GM21723 (cell line): Measurements from ENCODE around the gene DAND5.

Experiments
- ATAC-seq: cut with Tn5 transposase; IDR thresholded peaks from one replicate; pipeline ENCODE4 v1.9.1; 2021; ENCODE audit warnings: mild to moderate bottlenecking, moderate library complexity; ENCODE audit not compliant: unreplicated experiment

The DAND5 gene

DNA sequence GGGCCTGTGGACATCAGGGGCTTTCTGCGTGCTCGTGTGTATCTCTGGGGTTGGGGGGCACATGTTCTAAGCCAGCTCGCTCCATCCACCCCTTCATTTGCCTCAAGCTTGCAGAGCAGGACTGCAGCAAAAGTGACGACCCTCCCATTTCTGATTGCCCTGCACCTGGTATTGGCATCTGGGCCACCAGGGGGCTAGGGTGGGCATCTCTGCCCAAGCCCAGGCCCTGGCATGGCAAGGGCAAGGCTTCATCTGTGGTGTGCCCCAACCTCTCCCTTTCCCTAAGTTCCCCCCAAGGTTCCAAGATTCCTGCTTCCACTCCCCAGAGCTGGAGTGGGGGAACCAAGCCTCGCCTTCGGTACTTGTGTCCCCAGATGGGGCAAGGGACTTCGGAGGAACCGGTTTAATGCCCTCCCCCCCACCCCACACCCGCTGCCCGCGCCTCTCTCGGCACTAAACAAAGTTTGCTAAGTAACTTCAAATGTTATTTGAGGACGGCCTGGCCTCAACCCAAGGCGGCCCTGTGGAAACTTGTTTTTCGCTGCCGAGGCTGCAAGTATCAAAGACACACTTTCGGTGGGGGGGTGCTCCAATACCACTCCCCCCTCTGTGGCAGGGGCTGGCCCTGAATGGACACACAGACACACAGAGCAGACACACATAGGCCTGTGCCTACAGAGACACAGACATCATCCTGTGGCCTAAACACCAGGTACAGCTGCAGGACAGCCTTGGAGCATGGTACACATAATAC is 38.1 kb downstream of the DAND5 start:
- no peak for ATAC-seq

DNA sequence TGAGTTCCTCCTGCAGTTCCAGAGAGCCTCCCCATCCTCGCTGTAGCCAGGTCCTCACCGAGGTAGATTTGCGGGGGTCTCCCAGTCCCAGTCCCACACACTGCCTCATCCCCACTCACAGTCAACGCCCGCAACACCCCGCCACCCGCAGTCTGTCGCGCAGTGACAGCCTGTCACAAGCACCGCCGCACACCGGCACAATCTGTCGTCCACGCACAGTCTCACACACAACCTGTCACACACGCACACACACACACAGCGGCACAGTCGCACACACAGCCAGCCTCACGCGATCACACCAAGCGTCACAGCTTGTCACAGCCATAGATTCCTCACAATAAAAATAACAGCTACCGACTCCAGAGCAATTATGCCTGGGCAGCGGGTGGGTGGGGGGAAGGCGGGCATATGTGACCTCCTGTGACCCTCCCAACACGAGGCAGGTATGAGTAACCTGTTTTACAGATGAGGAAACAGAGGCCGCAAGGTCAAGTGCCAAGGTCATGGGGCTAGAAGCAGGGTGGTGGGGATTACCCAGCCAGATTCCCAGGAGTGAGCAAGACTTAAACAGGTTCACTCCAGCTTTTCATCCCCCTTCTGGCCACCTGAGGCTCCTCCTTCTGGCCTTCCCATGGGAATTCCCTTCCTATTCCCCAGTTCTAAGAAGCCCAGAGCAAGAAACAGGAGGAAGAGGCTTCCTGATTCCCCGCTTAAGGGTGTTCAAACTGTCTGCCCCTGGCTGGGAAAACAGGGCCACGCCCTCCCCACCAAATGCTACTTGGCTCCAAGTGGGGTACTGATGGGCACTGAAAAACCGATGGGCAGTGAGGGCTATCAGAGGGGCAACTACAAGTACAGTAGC is 39.8 kb downstream of the DAND5 start:
- no peak for ATAC-seq

DNA sequence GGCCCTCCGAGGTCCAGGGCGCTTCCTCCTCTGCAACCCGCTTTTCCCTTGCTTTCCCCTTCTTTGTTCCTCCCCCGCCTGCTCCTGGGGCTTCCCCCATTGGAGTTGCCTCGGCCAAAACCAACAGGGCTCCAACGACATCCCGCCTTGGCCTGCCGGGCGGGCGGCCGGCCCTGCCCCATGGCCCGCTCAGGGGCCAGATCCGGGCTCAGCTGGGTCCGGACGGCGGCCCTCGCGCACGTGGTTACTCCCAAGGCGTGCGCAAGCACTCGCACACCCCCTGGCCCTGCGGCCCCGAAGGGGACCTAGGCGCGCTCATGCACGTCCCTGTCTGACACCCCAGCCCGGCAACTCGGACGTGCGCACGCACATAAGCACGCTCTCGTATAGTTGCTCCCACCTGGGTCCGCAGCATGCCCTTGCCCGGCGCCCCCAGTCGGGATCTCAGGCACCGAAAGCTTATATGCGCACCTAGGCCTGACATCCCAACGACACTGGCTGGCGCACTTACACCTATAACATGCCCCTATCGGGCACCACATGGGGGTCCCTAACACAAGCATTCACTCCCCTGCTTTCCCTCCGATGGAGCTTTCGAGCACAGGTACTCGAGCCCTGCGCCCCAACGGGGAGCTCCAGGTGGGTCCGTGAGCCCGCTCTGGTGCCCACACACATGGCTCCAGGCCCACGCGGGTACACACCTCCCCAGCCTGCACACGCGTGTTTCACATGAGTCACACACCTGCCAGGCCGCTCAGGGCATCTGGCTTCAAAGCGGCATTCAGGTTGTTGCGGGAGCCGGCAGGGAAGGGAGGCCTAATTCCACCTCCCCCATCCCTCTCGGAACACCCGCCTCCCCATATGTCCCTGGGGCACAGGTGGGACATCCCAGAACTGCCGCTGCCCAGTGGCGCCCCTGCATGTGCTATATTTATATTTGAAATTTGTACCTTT is 40.9 kb downstream of the DAND5 start:
- no peak for ATAC-seq

DNA sequence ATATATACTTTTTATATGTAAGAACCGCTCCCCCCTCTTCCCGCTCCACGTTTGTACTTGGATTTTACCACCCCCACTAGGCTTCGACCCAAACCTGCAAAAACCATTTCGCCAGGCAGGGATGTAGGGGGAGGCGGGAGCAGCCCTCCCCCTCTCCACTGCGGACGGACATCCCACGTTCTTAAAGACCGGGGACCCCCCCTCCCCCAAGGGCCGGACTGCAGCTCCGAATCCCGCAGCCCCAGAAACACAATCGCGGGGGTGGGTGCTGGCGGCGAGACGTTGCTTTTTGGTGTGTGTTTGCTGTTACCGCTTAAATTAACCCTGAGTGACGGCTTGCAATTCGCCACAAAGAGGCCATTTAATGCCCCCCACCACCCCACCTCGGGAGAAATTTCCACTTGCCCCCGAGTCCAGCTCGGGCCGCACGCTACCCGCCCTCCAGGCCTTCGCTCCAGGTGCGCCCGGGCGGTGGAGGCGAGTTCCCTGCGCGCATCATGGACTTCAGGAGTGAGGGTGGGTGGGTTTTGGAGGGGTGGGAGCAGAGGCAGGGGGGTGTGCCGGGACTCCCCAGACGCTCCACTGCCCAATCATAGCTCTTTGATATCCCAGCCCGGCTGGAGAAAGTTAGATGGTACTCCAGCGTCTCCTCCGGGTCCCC is 41.7 kb downstream of the DAND5 start:
- no peak for ATAC-seq

DNA sequence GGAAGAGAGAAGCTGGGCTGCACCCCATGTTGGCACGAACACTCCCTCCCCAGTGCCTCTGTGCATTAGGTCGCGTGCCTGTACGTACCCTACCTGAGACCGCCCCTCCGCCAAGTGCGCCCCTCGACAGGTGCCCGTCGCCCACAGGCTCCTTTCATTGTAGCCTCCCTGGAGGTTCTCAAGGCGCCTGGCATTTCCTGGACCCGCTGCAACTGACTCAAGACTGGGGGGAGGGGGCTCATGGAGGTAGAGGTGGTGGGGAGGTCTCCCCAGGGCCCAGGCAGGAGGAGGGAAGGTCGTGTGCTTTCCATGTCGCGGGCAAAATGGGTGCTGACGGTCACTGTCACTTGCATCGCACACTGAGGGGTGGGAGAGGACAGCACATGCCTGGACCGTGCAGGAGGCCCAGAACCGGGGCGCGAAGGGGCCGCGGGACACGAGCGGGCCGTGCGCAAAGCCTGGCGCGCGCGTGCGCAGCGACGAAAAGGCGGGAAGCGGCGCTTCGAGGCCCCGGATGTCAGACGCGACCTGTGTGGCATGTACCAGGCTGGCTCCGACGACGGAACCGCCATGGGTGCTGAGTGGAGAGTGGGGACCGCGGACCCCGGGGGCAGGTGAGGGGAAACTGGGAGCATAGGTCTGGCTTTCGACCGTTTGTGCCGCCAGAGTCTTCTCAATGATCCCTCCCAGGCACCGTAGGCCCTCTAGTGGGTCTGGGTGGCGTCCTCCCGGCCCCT is 42.4 kb downstream of the DAND5 start:
- ATAC-seq, result no peak

DNA sequence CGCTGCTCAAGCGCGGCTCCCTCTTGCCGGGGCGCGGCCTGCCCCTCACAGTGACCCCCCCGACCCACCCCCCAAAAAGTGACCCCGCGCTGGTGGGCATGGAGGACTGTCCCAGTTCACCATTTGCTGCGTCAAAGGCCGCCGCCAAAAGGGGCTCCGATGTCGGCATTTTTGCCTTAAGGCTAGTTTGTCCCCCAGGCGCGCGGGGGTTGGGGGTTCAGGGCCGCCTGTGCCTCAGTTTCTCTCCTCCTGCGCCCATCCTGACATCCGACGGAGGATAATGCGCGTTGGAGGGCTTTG is 43.0 kb downstream of the DAND5 start:
- no peak for ATAC-seq

DNA sequence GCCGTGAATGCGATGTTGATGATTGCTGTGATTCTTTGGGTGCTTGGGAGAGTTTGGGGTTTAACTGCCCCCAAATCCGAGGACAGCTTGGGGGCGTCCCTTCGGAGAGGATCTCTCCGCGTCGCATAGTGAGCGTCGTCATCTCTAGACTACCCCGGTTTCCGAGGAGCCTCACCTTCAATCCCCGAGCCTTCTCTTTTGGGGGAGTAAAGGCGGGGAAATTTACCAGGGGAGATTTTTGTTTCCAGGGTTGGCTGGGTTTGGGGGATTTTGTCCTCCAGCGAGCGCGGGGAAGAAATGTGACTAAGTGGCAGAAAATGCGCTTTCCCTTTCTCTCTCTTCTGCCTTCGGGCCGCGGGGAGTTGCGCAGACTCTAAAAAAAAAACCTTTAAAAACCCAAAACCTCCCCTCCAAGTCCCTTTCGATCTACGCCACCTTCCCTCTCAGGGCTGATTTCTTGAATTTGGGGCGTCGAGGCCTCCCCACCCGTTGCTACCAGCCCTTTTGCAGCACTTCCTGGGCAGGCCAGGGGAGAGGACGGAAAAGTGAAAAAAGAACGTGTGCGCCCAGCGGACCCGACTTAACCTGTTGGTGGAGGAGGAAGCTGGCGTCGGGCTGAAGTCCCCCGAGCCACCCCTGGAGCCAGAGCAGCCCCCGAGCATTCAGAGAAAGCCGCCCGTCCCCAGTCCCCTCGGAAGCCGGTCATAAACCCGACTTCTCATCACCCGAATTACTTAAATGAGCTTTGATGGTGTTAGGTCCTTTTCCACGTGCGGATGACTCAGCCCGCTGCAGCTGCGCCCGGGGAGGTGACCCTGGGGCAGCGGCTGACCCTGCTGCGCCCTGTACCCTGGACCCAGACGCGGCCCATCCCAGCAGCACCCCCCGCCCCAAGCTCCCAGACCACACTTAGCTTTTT is 43.6 kb downstream of the DAND5 start:
- no peak for ATAC-seq

DNA sequence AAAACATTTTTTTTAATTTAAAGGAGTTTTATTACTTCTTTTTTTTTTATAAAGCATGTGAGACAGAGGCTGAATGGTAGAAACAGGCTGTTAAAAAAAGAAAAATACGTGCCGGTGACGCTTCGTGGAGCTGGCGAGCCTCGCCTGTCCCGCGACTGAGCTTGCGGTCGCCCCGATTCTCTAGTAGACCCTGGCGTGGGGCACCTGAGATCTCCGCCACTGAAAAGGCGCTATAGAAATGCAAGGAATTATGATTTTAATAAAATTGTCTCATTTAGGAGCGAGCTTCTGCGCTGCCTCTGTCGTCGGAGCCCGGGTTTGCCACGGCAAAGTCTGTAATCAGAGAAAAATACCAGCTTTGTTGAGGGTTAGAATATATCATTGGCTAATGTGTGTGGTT is 44.3 kb downstream of the DAND5 start:
- no peak for ATAC-seq

DNA sequence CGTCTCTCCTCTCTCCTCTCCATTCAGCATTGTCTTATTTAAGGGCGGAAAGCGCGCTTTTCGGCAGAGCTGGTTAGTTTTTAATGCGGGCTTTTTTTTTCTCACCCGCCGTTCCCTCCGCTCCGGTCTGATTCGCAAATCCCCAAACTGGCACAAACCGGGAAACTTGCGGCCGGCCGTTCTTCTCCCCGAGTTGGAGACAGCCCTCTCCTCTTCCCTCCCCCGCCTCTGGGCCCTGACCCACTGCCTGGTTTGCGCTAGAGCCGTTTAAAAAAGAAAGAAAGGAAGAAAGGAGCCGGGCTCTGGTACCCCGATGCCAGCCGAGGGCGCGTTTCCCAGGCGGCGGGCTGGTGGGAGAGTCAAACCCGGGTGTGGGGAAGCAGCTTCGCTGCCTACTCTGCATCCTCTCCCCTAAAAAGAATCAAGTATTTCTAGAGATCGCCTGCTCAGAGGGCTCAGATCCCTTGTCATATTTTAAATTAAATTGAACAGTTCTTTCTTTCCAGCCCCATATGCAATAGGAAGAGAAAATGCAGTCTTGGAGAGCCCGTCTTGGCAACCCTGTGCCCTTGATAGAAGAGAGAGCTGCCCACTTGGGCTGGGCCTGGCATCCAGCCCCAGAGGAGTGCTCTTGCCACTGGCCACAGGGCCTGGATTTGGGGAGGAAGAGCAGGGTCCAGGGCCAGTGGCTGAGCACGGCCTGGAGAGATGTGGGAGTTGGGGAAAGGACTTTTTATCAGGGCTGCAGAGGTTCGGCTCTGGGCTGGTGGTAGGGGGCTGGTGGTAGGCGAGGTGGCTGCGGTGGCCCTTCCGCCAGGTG is 44.9 kb downstream of the DAND5 start:
- ATAC-seq, result no peak

DNA sequence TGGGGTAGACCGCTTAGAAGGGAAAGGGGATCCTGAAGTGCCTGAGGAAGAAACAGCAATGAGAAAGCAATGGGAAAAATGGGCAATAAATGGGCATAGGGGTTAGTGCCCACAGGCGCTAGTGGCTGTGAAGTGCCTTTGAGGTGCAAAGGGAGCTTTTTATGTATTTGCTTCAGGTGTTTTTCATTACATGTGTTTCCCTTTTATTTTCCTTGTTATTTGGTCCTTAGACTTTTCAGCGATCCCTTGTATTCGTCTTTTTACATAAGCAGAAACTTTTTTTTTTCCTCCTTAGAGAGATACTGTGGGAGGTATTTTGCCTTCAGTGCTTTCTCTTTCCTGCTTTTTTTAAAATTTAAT is 45.5 kb downstream of the DAND5 start:
- ATAC-seq, result no peak

DNA sequence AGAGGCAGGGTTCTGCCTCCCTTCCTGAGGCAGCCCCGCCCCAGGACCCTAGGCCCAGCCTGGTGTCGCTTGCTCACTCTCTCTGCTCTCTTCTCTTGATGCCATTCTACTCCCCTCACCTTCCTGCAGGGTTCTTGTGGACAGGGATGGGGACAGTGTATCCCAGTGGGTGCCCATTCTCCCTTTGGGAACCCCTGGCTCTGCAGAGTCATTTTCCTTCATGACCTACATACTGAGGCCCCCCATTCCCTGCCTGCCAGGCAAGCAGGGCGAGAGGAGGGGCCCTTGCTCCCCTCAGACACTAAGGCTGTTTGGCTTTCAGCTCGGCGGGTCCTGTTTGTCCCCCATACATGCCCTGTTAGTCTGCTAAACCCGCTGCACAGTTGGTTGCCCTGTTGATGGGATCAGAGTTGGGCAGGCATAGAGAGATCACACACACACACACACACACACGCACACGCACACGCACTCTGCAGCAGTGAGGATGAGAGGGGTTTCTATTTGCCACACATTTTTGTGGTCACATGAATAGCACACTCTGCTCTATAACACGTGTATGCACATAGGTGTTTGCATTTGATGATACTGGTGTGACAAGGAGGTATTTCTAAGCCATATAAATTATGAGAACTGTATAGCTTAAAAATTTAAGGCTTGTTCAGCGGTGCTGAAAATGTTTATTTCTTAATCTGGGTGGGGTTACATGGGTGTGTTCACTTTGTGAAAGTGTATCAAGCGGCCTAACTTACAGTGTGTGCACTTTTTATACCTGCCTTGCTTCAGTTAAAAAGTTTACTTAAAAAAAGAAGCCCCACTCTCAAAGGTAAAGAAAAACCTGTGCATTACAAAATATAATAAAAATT is 46.2 kb downstream of the DAND5 start:
- no peak for ATAC-seq

DNA sequence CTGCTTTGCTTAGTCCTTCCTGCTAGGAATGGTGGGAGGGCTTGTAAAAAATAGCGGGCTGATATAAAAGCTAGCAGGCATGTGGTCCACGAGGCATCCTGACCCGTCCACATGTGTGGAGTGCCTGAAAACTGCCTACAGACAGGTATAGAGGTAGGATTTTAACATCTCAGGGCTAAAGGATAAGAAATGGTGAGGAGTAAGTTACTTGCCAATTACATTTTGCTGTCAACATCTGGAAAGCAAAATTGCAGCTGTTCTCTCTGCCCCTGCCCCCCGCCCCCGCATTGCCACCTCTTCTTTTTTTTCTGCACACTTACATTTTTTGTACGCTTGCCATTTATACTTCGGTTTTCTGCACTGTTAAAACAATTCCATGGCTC is 46.9 kb downstream of the DAND5 start:
- no peak for ATAC-seq

DNA sequence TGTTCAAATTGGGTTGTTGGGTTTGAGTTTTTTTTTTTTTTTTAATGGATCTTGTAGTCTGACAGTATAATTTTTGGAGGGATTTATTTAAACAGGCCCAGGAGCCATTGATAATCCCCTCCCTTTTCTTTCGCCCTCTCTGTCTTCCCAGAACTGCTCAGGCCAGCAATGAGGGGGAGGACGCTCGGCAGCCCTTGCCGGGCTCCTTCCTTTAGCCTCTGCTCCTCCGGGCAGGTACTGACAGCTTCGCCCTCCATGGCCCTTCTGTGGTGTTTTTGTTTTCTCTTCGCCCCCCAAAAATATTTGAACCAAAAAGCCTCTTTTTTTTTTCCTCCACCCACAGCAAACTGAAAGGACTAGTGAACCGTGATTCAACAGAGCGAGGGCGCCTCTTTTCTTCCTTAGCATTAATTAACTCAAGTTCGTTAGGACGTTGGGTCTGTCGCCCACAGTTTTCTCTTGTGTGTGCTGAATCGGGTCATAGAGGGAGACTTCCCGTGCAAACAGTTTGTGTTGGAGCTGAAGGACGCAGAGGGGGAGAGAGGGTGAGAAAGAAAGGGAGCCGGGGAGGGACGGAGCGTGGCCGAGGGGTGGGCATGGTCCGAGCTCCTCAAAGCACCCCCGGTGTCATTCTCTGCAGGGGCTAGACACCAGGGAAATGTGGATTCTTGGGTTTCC is 47.4 kb downstream of the DAND5 start:
- ATAC-seq, result no peak

DNA sequence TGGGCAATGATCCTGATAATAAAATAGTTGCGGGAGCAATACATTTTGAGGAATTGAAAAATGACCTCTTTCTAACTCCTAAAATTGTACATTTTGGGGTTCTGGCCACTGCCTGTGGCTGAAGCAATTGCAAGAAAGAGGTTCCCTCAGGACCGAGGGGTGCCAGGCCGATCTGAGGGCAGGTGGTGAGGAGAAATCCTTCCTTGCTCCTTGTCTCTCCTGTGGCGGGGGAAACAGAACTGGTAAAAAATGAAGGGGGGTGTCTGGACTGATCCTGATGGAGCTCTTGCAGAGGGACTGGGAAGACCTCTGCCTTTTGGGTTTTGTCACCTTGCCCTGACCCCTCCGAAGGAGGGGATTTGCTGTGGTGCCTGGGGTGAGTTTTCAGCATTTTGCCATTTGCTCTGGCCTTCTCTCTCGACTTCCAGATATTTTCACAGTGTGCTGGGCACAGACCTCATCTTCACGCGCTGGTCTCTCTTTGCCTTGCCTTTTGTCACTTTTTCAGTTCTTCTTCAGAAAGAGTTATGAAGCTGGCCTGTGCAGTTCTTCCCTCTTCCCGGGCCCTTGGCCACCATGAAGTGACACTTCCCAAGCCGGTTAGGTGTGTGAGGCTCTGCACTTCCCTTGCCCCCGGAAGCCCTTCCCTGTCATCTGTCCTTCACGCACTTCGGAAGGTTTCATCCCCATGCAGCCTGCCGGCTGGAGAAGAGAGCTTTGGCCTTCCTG is 48.1 kb downstream of the DAND5 start:
- no peak for ATAC-seq

DNA sequence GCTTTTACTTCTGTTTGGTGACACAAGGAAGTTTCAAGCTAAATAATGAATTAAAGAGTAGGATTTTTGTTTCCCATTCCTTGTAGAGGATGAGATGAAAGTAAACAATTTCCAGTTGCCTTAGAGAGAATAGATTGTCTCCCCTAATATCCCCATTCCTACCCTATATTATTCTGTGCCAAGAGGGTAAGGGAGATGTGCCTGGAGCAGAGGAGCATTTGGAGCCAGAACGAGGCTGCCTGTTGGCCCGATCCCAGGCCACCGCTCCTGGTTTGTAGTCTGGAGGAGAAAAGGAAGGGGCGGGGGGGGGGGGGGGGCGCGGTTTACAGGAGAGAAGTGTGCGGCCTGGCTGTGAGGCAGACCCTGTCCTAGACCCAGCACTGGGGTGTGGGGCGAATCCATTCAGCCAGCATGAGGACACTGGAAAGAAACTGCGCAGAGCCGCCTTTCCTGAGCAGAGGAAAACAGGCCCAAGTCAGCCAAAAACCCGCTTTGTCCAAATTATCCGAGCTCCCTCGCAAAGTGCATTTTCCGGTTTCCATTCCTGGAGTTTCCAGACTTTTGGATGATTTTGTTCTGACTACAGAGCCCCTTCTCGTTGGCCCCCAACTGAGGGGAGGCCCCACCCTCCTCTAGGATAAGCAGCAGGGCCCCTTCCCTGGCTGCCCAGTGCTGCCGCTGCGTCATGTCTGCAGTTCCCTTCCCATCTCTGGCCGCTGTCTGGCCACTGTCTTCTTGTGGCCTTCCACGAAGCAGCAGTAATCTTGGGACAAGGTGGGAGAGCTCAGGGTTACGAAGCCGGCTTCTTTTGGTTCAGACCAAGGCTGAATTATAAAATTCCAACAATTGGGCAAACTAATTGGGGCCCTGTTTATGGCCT is 48.9 kb downstream of the DAND5 start:
- no peak for ATAC-seq
